NCI-H2029 treated with DMSO at 0.1 percent for 48 hours (cell line): ENCODE data around the gene TRPM3.
"Not testable (repeated sequence)": the region's sequence is repeated elsewhere in the genome, so short reads cannot be mapped to it uniquely, and the experiment has no call there.

Source experiments
- DNase-seq: peaks from one replicate; lab custom pipeline; 2025; lab: John Stamatoyannopoulos, UW

The TRPM3 gene

GRCh38 chr9:70749066-70749465 lies 372.4 kb downstream of the TRPM3 start:
- DNase-seq, result no peak

- no peak for DNase-seq
Observed at GRCh38 chr9:70747261-70747718, 374.1 kb downstream of the TRPM3 start.

GRCh38 chr9:70746760-70747159 lies 374.7 kb downstream of the TRPM3 start:
- DNase-seq, result no peak

GRCh38 chr9:70746316-70746715 lies 375.1 kb downstream of the TRPM3 start:
- no peak for DNase-seq

GRCh38 chr9:70724794-70725193 lies 396.6 kb downstream of the TRPM3 start:
- DNase-seq, result not testable (repeated sequence)

GRCh38 chr9:70724025-70724424 lies 397.4 kb downstream of the TRPM3 start:
- DNase-seq, result not testable (repeated sequence)

- DNase-seq, result not testable (repeated sequence)
Observed at GRCh38 chr9:70706797-70707196, 414.6 kb downstream of the TRPM3 start.

- DNase-seq, result no peak
Observed at GRCh38 chr9:70701163-70701562, 420.3 kb downstream of the TRPM3 start.

- DNase-seq, result no peak
Observed at GRCh38 chr9:70696694-70697335, 424.6 kb downstream of the TRPM3 start.

- DNase-seq, result no peak
Observed at GRCh38 chr9:70694758-70695157, 426.7 kb downstream of the TRPM3 start.

GRCh38 chr9:70693186-70693585 lies 428.2 kb downstream of the TRPM3 start:
- no peak for DNase-seq

GRCh38 chr9:70692431-70692830 lies 429.0 kb downstream of the TRPM3 start:
- DNase-seq, result no peak

- DNase-seq, result no peak
Observed at GRCh38 chr9:70688704-70689103, 432.7 kb downstream of the TRPM3 start.

- DNase-seq, result no peak
Observed at GRCh38 chr9:70683841-70684240, 437.6 kb downstream of the TRPM3 start.

- no peak for DNase-seq
Observed at GRCh38 chr9:70682298-70682697, 439.1 kb downstream of the TRPM3 start.

- DNase-seq, result no peak
Observed at GRCh38 chr9:70679845-70680244, 441.6 kb downstream of the TRPM3 start.

GRCh38 chr9:70678153-70678552 lies 443.3 kb downstream of the TRPM3 start:
- DNase-seq, result no peak

GRCh38 chr9:70677055-70677735 lies 444.2 kb downstream of the TRPM3 start:
- no peak for DNase-seq

- DNase-seq, result no peak
Observed at GRCh38 chr9:70675868-70676370, 445.5 kb downstream of the TRPM3 start.

GRCh38 chr9:70673844-70674243 lies 447.6 kb downstream of the TRPM3 start:
- DNase-seq, result no peak

GRCh38 chr9:70672161-70672649 lies 449.2 kb downstream of the TRPM3 start:
- no peak for DNase-seq

GRCh38 chr9:70668751-70669150 lies 452.7 kb downstream of the TRPM3 start:
- DNase-seq, result no peak

- DNase-seq, result no peak
Observed at GRCh38 chr9:70658765-70659164, 462.7 kb downstream of the TRPM3 start.
